Measurements from ENCODE around the gene TRIM27. TPM values are rescaled to one million over a fixed set of nuclear protein-coding genes. Genes with fewer than 3 reads are reported as not detected.

The TRIM27 gene
- total and polyA plus RNA-seq, 4 donors: 19.6 to 63.3 (median 32.5) TPM

GRCh38 chr6:28860581-28860980, 63.2 kb downstream of the TRIM27 start:
- DNase-seq (ENCODE audit: low spot score): no peak
- Histone ChIP-seq H3K9me3 (ENCODE audit: control insufficient read depth in 4 of 4, low read length in 3 of 4) (peaks cover 0 to 2% (median 0%) of the 10 kb centered on the region in 4 donors), H3K4me1 (ENCODE audit: control insufficient read depth in 4 of 4, insufficient read depth in 4 of 4, low read length in 3 of 4) (peaks cover 3 to 15% (median 10%) of the 10 kb centered on the region in 4 donors), H3K27ac (ENCODE audit: low read depth in 1 of 2, low read length in 2 of 2) (no peak overlapping the region), H3K27me3 (ENCODE audit: control insufficient read depth in 4 of 4, insufficient read depth in 4 of 4, low read length in 3 of 4) (no peaks in the 10 kb centered on the region), H3K36me3 (ENCODE audit: control insufficient read depth in 4 of 4, insufficient read depth in 3 of 4, low read depth in 1 of 4, low read length in 3 of 4) (no peaks in the 10 kb centered on the region), H3K4me3 (ENCODE audit: low read depth in 1 of 3, low read length in 3 of 3) (no peak overlapping the region), H3K9ac (ENCODE audit: low read depth in 1 of 2, low read length in 2 of 2) (no peak overlapping the region)
- TF ChIP-seq MAX (IDR thresholded peaks at IDR 0.05): no peak
- TF ChIP-seq FOXA2 (IDR thresholded peaks at IDR 0.05): no peak
- TF ChIP-seq GABPA (IDR thresholded peaks at IDR 0.05 in 1 of 2, conservative IDR thresholded peaks at IDR 0.05 in 1 of 2): no peak
- TF ChIP-seq CTCF (IDR thresholded peaks at IDR 0.05; ENCODE audit: low read depth, low read length, missing input control): no peak
- no peak for TF ChIP-seq RXRA (IDR thresholded peaks at IDR 0.05)
- no peak for TF ChIP-seq JUND (IDR thresholded peaks at IDR 0.05)
- TF ChIP-seq HNF4G (IDR thresholded peaks at IDR 0.05): no peak
- no peak for TF ChIP-seq RAD21 (IDR thresholded peaks at IDR 0.05)
- no peak for TF ChIP-seq YY1 (IDR thresholded peaks at IDR 0.05)
- 57% methylated on average over 6 of the region's 6 CpGs for WGBS

GRCh38 chr6:28858963-28859362, 64.8 kb downstream of the TRIM27 start:
- H3K27me3 ChIP-seq (ENCODE audit: control insufficient read depth in 4 of 4, insufficient read depth in 4 of 4, low read length in 3 of 4): no peaks in the 10 kb centered on the region
- WGBS: 72% methylated on average over 3 of the region's 3 CpGs
- no peak for DNase-seq (ENCODE audit: low spot score)
- peaks cover 0 to 2% (median 0%) of the 10 kb centered on the region in 4 donors for H3K9me3 ChIP-seq (ENCODE audit: control insufficient read depth in 4 of 4, low read length in 3 of 4)
- no peak overlapping the region for H3K27ac ChIP-seq (ENCODE audit: low read depth in 1 of 2, low read length in 2 of 2)
- H3K4me1 ChIP-seq (ENCODE audit: control insufficient read depth in 4 of 4, insufficient read depth in 4 of 4, low read length in 3 of 4): peaks cover 0 to 8% (median 4%) of the 10 kb centered on the region in 4 donors
- no peak overlapping the region for H3K9ac ChIP-seq (ENCODE audit: low read depth in 1 of 2, low read length in 2 of 2)
- H3K4me3 ChIP-seq (ENCODE audit: low read depth in 1 of 3, low read length in 3 of 3): no peak overlapping the region
- H3K36me3 ChIP-seq (ENCODE audit: control insufficient read depth in 4 of 4, insufficient read depth in 3 of 4, low read depth in 1 of 4, low read length in 3 of 4): no peaks in the 10 kb centered on the region
- TF ChIP-seq CTCF (IDR thresholded peaks at IDR 0.05; ENCODE audit: low read depth, low read length, missing input control) (no peak), REST (IDR thresholded peaks at IDR 0.05) (no peak), EGR1 (IDR thresholded peaks at IDR 0.05; ENCODE audit: low read depth in 2 of 2) (no peak), ZBTB33 (IDR thresholded peaks at IDR 0.05) (no peak), TAF1 (conservative IDR thresholded peaks at IDR 0.05) (no peak)
